Motor neuron (in vitro differentiated cells): ENCODE measurements around the gene MGLL. TPM values are rescaled to one million over a fixed set of nuclear protein-coding genes. Genes with fewer than 3 reads are reported as not detected.

Experiments
- ATAC-seq, 8 experiments: fragments of 200-7000 bp; cut with Tn5 transposase; replicated peaks in 6 of 8; 2 replicates each; pipeline ENCODE4 v1.8.0; 2021; ENCODE audit warnings: mild to moderate bottlenecking in 8 of 8, moderate library complexity in 8 of 8
- H3K27ac ChIP-seq, 2 donors: fragments of 250-450 bp; sonication (Bioruptor Pico); 2 replicates each; pipeline ENCODE4 v1.9.0; 2021; ENCODE audit warnings: antibody characterized with exemption in 2 of 2, mild to moderate bottlenecking in 2 of 2, moderate library complexity in 1 of 2
- H3K4me1 ChIP-seq, 2 donors: fragments of 250-450 bp; sonication (Bioruptor Pico); replicated peaks in 1 of 2; 2 replicates each; pipeline ENCODE4 v1.6.1; 2021; ENCODE audit warnings: antibody characterized with exemption in 2 of 2, mild to moderate bottlenecking in 2 of 2, moderate library complexity in 1 of 2
- H3K4me3 ChIP-seq, 5 donors: fragments of 250-450 bp; sonication (Bioruptor Pico); 2 replicates each; pipeline ENCODE4 v1.9.0; 2021; ENCODE audit warnings: antibody characterized with exemption in 5 of 5, mild to moderate bottlenecking in 5 of 5, moderate library complexity in 4 of 5
- WGBS, 10 experiments: fragments of 450-650 bp; shearing (Covaris generic); methylation state at CpG; one replicate each; pipeline ENCODE4 v1.0.0; 2022; 5-methylcytosine and 5-hydroxymethylcytosine counted together
- in situ Hi-C, 9 experiments: fragments of 400-800 bp; cut with MboI; loops; one replicate each; pipeline ENCODE4 v1.15.0; 2021; ENCODE audit warnings: low sequenced_read_pairs in 9 of 9, low pct_unique_long_range_greater_than_20kb in 2 of 9; ENCODE audit not compliant: unreplicated experiment in 9 of 9
- total RNA-seq, 8 experiments: library from RNA; unstranded; fragments of 300-600 nt; gene quantifications; 2 replicates each; pipeline versions ENCODE4 v1.2.3 to v1.2.4, GENCODE V29; 2022

The MGLL gene
- total RNA-seq, 8 experiments from 2014 or later, result 0.43 to 69.2 (median 4.5) TPM

DNA sequence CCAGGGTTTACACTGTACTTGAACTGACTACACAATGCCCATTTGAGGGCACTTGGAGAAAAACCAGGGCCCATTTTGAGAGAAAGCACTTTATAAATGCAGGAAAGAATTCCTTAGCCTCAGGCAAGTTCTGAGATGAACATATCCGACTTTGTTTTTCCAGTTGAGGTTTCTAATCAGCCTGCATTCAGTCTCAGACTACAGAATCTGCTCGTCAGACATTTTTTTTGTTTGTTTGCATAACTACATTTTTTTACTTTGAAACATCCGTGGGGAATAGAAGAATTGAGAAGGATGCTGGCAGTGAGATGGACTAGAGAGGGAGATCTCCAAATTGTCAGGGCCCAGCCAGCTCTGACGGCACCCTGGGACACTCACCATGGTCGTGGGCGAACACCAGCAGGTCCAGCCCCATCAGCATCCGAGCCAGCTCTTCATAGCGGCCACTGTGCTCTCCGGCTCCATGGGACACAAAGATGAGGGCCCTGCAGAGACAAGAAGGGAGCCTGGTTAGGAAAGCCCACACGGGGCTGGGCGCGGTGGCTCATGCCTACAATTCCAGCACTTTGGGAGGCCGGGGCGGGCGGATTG is 40.8 kb downstream of the MGLL start:
- WGBS, 10 experiments, result 0 to 90% (median 79%) methylated on average over 1 to 14 of the region's 15 CpGs; no CpG with 5 or more reads in 3 of the 10 experiments
- H3K27ac ChIP-seq, result no peak overlapping the region
- ATAC-seq, result peak in 3 of 8 experiments; percentile 6 to 53 (median 22)

DNA sequence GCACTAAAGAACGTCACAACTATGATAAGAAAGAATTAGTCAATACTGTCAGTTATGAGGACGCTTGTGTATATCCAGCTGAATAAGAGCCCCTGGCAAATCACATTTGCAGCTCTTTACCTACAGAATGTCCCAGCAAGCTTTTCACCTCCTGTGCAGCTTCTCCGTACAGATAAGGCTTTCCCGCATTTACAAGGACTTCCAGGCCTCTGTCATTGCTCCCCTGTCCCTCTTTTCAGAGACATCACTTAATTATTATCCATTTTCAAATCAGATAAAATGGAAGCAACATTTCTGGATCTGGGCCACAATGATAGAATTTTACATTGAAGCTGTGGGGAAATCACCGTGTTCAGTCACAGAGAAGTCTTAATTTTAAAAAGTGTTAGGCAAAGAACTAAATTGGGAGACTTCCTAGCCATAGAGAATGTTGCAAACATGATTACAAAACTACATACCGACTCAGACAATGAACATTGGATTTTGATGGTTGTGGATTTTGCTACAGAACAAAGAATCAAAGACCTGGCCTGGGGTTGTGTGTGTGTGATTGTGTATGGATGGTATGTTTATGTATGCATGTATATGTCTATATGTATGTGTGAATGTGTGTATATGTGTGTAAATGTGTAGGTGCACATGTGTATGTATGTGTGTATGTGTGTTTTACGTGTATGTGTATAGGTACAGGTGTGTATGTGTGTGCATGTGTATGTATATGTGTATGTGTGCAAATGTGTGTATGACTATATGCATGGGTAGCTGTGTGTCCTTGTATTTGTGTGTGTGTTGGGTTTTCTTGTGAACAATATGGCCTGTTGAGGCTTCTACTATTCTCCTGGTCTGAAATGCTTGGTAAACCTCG is 41.5 kb downstream of the MGLL start:
- Histone ChIP-seq H3K4me3 (no peak overlapping the region), H3K27ac (no peak overlapping the region), H3K4me1 (peaks cover 8 to 10% of the 10 kb centered on the region in 2 donors)
- 62 to 87% (median 77%) methylated on average over 3 to 8 of the region's 8 CpGs; no CpG with 5 or more reads in 1 of the 10 experiments for WGBS, 10 experiments
- in situ Hi-C loops, result no loop called here
- no peak for ATAC-seq

More for the DNA sequence above, 40.8 kb downstream of the MGLL start:
- Histone ChIP-seq H3K4me1 (peaks cover 13 to 17% of the 10 kb centered on the region in 2 donors), H3K4me3 (no peak overlapping the region)
- in situ Hi-C loops, result no loop called here

DNA sequence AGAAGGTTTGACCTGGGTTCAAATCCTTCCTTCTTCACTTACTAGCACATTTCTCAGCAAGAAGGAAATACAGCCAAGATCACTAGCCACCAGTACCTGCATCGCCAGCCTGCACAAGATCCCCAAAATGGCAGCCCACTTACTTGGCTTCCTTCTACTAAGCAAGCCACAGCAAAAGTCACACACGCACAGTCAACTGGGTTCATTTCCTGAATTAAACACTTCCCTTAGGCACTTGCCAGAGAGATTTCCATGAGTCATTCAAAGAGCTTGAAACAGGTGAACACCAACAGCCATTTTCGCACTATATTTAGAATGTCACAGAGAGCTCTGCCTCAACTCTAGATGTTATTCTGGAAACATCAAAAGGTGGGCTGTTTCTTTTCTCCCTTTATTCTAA is 42.6 kb downstream of the MGLL start:
- H3K27ac ChIP-seq, result no peak overlapping the region
- no peak for ATAC-seq

DNA sequence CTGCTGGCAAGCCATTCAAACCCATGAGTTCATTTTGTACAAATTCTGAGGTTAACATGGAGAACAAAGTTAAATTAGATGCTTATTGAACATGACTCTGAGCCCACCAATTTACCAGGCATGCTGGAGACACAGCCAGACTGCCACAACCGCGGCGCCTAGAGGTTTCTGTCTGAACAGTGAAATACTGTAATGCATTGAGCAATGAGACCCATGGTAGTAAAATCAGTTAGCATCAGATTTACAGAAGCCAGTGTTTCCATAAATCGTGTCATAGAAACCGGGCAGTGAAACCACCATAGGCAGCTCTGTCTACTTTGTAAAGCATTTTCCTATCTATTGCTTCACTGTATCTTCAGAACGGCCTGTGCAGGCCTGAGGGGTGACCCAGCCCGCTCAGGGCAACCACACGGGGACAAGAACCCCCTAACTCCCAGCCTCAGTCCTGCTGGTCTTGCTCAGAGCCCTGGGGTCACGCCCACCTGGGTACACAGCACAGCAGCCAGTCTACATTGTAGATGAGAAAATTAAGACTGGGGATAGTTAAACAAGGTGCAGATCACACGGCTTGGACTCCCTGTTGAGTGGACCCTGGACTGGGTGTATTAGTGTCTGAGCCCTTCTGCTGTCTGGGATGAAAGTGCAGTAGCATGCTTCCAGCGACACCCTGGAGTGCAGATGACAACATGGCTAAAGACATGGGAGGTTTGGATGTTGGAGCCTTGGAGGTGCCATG is 44.2 kb downstream of the MGLL start:
- Histone ChIP-seq H3K4me3 (no peak overlapping the region), H3K4me1 (peaks cover under 1 to 6% of the 10 kb centered on the region in 2 donors), H3K27ac (no peak overlapping the region)
- in situ Hi-C loops, result no loop called here
- WGBS, 10 experiments, result 86 to 100% (median 93%) methylated on average over 2 to 9 of the region's 11 CpGs; no CpG with 5 or more reads in 1 of the 10 experiments
- peak in 1 of 8 experiments; percentile 55 for ATAC-seq

More for the DNA sequence above, 42.6 kb downstream of the MGLL start:
- Histone ChIP-seq H3K4me1 (peaks cover 10 to 13% of the 10 kb centered on the region in 2 donors), H3K4me3 (no peak overlapping the region)
- WGBS, 10 experiments, result 80 to 100% (median 96%) methylated on average over 1 to 3 of the region's 3 CpGs; no CpG with 5 or more reads in 1 of the 10 experiments
- in situ Hi-C loops, result no loop called here

DNA sequence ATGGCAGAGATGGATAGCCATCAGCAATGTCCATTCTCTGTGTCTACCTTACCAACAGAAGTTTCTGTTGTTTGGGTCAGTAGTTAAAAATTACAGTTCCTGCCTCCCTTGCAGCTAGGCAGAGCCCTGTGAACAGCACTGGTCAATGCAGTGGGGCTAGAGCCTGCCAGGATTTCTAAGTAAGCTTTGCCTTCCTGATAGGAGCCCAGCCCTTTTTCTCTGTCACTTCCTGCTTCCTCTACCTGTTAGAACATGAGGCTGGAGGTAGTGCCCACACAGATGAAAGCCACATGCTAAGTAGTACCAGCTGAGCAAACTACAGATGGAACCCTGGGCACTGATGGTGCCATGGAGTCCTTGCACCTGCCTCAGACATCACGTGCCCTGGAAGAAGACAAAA is 45.0 kb downstream of the MGLL start:
- in situ Hi-C loops, result no loop called here
- ATAC-seq, result no peak
- no peak overlapping the region for H3K27ac ChIP-seq
- H3K4me3 ChIP-seq, result no peak overlapping the region
- H3K4me1 ChIP-seq, result peaks cover 0 to 5% of the 10 kb centered on the region in 2 donors
- WGBS, 10 experiments, result 83 to 100% (median 100%) methylated on average over 1 of the region's 1 CpG; no CpG with 5 or more reads in 5 of the 10 experiments

DNA sequence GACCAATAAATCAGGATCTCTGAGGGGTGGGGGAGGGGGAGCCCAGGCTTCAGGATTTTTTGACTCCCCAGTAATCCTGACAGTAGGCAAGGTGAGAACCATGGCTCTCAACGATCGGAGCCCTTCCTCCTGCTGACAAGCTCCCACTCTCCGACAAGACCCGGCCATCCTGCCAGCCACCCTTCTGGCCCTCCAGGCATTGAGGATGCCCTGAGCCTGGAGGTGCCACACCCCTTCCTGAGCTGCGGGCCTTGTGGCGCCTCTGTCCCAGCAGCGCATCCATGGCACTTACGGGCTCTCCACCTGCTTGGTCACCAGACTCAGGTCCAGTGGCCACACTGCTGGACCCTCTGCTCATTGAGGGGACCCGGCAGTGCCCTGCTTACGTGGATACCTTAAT is 46.0 kb downstream of the MGLL start:
- no peak for ATAC-seq
- no peak overlapping the region for H3K27ac ChIP-seq
- 92 to 100% (median 94%) methylated on average over 1 to 5 of the region's 10 CpGs; no CpG with 5 or more reads in 7 of the 10 experiments for WGBS, 10 experiments
- H3K4me3 ChIP-seq, result no peak overlapping the region
- in situ Hi-C loops, result no loop called here
- peaks cover 0 to 5% of the 10 kb centered on the region in 2 donors for H3K4me1 ChIP-seq

DNA sequence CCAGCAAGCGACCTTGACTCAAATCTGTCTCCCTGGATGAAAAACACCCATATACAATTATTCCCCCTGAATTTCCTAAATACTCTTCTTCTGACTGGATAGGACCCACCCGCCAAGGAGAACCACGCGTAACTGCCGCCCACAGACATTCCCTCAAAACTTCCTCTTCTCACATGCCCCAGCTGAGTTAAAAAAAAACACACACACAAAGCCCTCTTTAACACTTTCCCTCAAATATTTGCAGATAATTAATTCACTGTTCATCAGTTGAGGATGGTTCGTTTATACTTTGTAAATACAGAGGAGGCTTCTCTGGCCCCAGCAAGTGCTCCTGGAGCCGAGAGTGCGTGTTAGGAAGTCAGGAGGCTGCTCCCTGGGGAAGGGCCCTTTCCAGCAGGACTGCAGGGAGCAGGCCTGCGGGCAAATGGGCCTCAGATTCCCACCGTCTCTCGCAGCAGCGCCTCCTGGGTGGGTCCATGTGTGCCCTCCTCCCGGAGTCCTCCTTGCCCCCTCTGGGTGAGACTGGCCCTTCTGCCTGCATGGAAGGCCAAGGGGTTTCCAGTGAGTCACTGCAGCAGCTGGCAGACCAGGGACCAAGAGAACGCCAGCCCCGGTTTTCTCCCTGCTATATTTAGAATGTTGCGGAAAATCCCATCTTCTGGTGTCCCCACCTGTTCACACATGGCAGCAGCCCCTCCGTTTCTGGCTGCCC is 46.8 kb downstream of the MGLL start:
- Histone ChIP-seq H3K4me1 (peaks cover 0 to 5% of the 10 kb centered on the region in 2 donors), H3K27ac (no peak overlapping the region), H3K4me3 (no peak overlapping the region)
- in situ Hi-C loops, result no loop called here
- peak; percentile 61 to 97 (median 68) for ATAC-seq
- WGBS, 10 experiments, result 6 to 88% (median 78%) methylated on average over 2 to 8 of the region's 17 CpGs; no CpG with 5 or more reads in 1 of the 10 experiments

DNA sequence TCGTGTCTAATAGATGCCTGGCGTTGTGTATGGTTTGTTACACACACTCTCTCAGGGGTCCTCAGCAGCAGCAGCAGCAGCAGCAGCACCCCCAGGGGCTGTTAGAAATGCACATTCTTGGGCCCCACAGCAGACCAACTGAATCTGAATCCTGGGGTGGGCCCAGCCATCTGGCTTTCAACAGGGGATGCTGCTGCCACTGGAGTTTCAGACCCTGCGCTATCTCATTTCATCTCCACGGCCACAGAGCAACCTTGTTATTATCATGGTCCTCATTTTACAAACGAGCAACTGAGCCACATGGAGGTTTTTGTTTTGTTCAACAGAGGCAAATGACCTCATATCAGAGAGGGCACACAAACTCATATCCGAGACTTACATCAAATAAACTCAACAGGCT is 47.7 kb downstream of the MGLL start:
- Histone ChIP-seq H3K4me3 (no peak overlapping the region), H3K4me1 (peaks cover 0 to 5% of the 10 kb centered on the region in 2 donors), H3K27ac (no peak overlapping the region)
- in situ Hi-C loops, result no loop called here
- WGBS, 10 experiments, result 0 to 100% (median 79%) methylated on average over 1 to 5 of the region's 6 CpGs; no CpG with 5 or more reads in 2 of the 10 experiments
- no peak for ATAC-seq

DNA sequence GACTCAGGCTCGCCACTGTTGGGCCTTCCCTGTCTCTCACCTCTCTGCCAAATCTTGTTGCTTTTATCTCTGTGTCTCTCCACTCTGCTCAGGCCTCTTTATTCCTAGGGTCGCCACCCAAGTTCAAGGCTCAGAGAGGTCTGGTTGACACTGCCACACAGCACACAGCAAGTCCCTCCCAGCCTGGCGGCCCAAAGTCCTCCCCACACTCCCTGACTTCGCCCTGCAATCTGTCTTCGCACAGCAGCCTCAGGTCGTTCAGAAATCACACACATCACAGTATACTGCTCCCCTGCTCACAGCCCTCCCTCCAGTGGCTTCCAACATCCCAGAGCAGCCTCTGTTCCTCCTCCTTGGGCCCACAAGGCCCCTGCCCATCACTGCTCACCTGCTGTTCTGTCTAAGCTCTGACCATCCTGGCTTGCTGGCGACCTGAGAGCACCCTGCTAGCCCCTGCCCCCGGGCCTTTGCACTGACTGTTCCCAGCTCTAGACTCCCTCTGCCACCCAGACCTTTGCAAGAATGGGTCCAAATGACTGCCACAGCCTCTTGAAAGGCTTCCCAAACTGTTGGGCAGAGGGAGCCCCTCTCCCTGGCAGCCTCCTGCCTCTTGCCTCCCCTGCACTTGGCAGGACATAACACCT is 48.4 kb downstream of the MGLL start:
- no peak overlapping the region for H3K4me3 ChIP-seq
- ATAC-seq, result no peak
- 64 to 96% (median 71%) methylated on average over 2 to 6 of the region's 8 CpGs; no CpG with 5 or more reads in 4 of the 10 experiments for WGBS, 10 experiments
- in situ Hi-C loops, result no loop called here
- H3K4me1 ChIP-seq, result peaks cover 0 to 5% of the 10 kb centered on the region in 2 donors
- no peak overlapping the region for H3K27ac ChIP-seq

DNA sequence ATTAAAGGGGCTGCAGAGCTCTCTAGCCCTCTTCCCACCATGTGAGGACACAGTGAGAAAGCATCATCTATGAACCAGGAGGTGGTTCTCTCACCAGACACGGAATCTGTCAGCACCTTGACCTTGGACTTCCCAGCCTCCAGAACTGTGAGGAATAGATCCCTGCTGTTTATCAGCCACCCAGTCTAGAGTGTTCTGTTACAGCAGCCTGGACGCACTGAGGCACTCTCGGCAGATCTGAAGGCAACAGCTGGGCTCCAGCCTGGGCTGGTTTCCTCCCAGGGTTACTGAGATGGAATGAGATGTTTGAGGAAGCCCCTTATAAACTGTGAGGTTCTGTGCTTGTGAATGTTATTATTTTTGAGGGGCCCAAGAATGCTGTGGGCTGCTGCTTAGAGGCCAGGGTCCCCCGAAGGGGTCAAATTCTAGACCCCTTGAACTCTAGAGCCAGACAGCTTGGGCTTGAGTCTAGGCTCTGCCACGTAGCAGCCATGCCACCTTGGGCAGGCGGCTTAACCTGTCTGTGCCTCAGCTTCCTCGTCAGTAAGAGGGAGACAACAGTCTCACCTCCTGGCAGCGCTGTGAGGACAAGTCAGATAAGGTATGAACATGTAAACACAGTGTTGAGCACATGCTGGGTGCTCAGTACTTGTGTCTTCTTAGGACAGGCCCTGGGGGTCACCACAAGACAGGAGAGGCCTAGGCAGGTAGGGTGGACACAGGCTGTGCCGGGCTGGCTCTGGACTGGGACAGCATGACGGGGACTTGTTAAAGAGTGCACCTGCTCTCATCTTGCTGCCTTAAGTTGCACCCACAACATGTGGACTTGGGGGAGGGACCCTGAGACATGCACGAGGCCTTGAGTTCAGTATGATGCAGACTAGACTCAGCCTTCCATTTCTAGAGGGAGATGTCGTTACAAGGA is 49.2 kb downstream of the MGLL start:
- ATAC-seq, result no peak
- in situ Hi-C loops, result no loop called here
- H3K27ac ChIP-seq, result no peak overlapping the region

DNA sequence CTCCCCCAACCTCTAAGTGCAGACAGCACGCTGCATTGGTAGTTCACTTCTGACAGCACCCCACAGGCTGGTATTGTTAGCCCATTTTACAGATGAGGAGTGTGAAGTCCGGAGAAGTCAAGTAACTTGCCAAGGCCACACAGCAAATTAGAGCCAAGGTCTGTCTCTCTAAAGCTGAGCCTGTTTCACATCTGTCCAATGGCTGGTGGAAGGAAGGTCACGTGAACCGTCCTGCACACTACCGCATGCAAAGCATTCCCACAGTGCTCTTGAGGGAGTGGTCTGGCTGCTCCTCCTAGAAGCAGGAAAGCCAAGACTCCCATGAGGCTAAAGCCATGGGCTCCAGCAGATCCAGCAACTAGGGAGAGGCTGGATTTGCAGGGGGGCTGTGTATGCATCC is 50.0 kb downstream of the MGLL start:
- 84 to 100% (median 89%) methylated on average over 2 to 5 of the region's 5 CpGs; no CpG with 5 or more reads in 7 of the 10 experiments for WGBS, 10 experiments
- ATAC-seq, result no peak
- Histone ChIP-seq H3K27ac (no peak overlapping the region), H3K4me3 (no peak overlapping the region), H3K4me1 (peaks cover 0 to 5% of the 10 kb centered on the region in 2 donors)
- in situ Hi-C loops, result no loop called here

More for the DNA sequence above, 49.2 kb downstream of the MGLL start:
- WGBS, 10 experiments, result 66 to 100% (median 95%) methylated on average over 1 to 11 of the region's 12 CpGs; no CpG with 5 or more reads in 1 of the 10 experiments
- Histone ChIP-seq H3K4me1 (peaks cover 0 to 5% of the 10 kb centered on the region in 2 donors), H3K4me3 (no peak overlapping the region)
